ENCODE results near the gene AK5.

The AK5 gene

GRCh38 chr1:77279929-77280328 lies 1.9 kb upstream of the AK5 start:
- Histone ChIP-seq H3K27me3 (peaks cover 58% of the 10 kb centered on the region), H3K27ac (no peak overlapping the region), H3K36me3 (no peaks in the 10 kb centered on the region), H3K9me3 (no peaks in the 10 kb centered on the region), H3K4me1 (ENCODE audit: control insufficient read depth in 1 of 2, insufficient read depth in 1 of 2, low read depth in 1 of 2, low read length in 1 of 2) (peaks cover 19 to 33% of the 10 kb centered on the region in 2 experiments), H3K4me3 (ENCODE audit: low read depth in 1 of 2, low read length in 1 of 2) (no peak overlapping the region)
- no peak for TF ChIP-seq CTCF (IDR thresholded peaks at IDR 0.05)

GRCh38 chr1:77280962-77281361 lies 857 bp upstream of the AK5 start:
- no peaks in the 10 kb centered on the region for H3K36me3 ChIP-seq
- H3K4me3 ChIP-seq (ENCODE audit: low read depth in 1 of 2, low read length in 1 of 2), result no peak overlapping the region
- H3K9me3 ChIP-seq, result no peaks in the 10 kb centered on the region
- no peak overlapping the region for H3K27ac ChIP-seq
- H3K4me1 ChIP-seq (ENCODE audit: control insufficient read depth in 1 of 2, insufficient read depth in 1 of 2, low read depth in 1 of 2, low read length in 1 of 2), result peaks cover 19 to 33% of the 10 kb centered on the region in 2 experiments
- H3K27me3 ChIP-seq, result peaks cover 68% of the 10 kb centered on the region
- no peak for TF ChIP-seq CTCF (IDR thresholded peaks at IDR 0.05)

- peaks cover 73% of the 10 kb centered on the region for H3K27me3 ChIP-seq
- no peak overlapping the region for H3K27ac ChIP-seq
- TF ChIP-seq CTCF (IDR thresholded peaks at IDR 0.05), result no peak
- H3K9me3 ChIP-seq, result no peaks in the 10 kb centered on the region
- H3K4me1 ChIP-seq (ENCODE audit: control insufficient read depth in 1 of 2, insufficient read depth in 1 of 2, low read depth in 1 of 2, low read length in 1 of 2), result peaks cover 19 to 33% of the 10 kb centered on the region in 2 experiments
- H3K4me3 ChIP-seq (ENCODE audit: low read depth in 1 of 2, low read length in 1 of 2), result peak overlapping the region; percentile 40 to 56
- H3K36me3 ChIP-seq, result no peaks in the 10 kb centered on the region
Measured at GRCh38 chr1:77282187-77282865, 507 bp downstream of the AK5 start.

- Histone ChIP-seq H3K27me3 (peaks cover 73% of the 10 kb centered on the region), H3K4me3 (ENCODE audit: low read depth in 1 of 2, low read length in 1 of 2) (peak overlapping the region; percentile 40 to 56), H3K9me3 (no peaks in the 10 kb centered on the region), H3K27ac (no peak overlapping the region), H3K4me1 (ENCODE audit: control insufficient read depth in 1 of 2, insufficient read depth in 1 of 2, low read depth in 1 of 2, low read length in 1 of 2) (peaks cover 19 to 33% of the 10 kb centered on the region in 2 experiments), H3K36me3 (no peaks in the 10 kb centered on the region)
- no peak for TF ChIP-seq CTCF (IDR thresholded peaks at IDR 0.05)
Measured at GRCh38 chr1:77282866-77283539, 1.2 kb downstream of the AK5 start.

GRCh38 chr1:77283701-77284425 lies 2.0 kb downstream of the AK5 start:
- Histone ChIP-seq H3K27me3 (peaks cover 73% of the 10 kb centered on the region), H3K9me3 (no peaks in the 10 kb centered on the region), H3K36me3 (no peaks in the 10 kb centered on the region), H3K4me1 (ENCODE audit: control insufficient read depth in 1 of 2, insufficient read depth in 1 of 2, low read depth in 1 of 2, low read length in 1 of 2) (peaks cover 19 to 33% of the 10 kb centered on the region in 2 experiments), H3K27ac (no peak overlapping the region), H3K4me3 (ENCODE audit: low read depth in 1 of 2, low read length in 1 of 2) (no peak overlapping the region)
- no peak for TF ChIP-seq CTCF (IDR thresholded peaks at IDR 0.05)
